Retinal pigment epithelial cell (primary cell): ENCODE results near the gene ZNF136.

Experiments
- DNase-seq: peaks from one replicate; pipeline ENCODE4 v3.0.0-alpha.2; 2010; ENCODE audit warnings: low read depth
- H3K4me3 ChIP-seq: 2 replicates; pipeline ENCODE4 v1.5.1; 2011; ENCODE audit warnings: mild to moderate bottlenecking, low read length, control low read depth, moderate library complexity
- TF ChIP-seq, protein P1 (sequence below): conservative IDR thresholded peaks from 2 replicates; pipeline ENCODE4 v1.5.1; 2011; ENCODE audit warnings: low read depth, low read length, control low read depth, inconsistent platforms

Gene ZNF136

DNA sequence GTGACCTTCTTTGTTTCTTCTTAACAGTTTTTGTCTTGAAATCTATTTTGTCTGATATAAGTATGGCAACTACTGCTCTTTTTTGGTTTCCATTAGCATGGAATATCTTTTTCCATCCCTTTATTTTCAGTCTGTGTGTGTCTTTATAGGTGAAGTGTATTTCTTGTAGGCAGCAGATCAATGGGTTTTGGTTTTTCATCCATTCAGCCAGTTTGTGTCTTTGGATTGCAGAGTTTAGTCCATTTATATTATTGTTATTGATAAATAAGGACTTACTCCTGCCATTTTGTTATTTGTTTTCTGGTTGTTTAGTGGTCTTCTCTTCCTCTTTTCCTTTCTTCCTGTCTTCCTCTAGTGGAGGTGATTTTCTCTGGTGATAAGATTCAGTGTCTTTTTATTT, 54.4 kb downstream of the ZNF136 start:
- DNase-seq = no peak
- TF ChIP-seq, protein P1, sequence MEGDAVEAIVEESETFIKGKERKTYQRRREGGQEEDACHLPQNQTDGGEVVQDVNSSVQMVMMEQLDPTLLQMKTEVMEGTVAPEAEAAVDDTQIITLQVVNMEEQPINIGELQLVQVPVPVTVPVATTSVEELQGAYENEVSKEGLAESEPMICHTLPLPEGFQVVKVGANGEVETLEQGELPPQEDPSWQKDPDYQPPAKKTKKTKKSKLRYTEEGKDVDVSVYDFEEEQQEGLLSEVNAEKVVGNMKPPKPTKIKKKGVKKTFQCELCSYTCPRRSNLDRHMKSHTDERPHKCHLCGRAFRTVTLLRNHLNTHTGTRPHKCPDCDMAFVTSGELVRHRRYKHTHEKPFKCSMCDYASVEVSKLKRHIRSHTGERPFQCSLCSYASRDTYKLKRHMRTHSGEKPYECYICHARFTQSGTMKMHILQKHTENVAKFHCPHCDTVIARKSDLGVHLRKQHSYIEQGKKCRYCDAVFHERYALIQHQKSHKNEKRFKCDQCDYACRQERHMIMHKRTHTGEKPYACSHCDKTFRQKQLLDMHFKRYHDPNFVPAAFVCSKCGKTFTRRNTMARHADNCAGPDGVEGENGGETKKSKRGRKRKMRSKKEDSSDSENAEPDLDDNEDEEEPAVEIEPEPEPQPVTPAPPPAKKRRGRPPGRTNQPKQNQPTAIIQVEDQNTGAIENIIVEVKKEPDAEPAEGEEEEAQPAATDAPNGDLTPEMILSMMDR = no peak
- H3K4me3 ChIP-seq = no peak overlapping the region

DNA sequence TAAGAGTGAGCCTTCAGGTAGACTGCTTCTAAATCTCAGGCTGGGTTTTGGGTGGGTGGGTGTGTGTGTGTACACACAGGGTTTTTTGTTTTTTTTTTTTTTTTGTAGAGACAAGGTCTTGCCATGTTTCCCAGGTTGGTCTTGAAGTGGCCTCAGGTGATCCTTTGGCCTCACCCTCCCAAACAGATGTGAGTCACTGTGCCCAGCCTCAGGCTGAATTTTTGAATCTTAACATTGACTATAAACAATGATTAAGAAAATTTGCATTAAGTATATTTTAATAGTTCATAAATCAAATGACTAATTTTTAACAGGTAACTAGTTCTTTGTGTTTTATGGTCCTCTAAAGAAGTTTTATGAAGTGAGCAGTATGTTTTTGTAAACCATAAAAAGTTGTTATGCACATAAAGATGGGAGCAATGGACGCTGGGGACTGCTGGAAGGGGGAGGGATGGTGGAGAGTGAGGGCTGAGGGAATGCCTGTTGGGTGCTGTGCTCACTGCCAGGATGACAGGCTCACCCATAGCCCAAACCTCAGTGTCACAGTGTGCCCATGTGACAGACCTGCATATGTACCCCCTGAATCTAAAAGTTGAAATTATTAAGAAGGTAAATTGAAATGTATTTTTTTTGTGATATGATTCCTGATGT, 60.2 kb downstream of the ZNF136 start:
- H3K4me3 ChIP-seq = no peak overlapping the region
- DNase-seq = no peak
- TF ChIP-seq, protein P1 = no peak

GRCh38 chr19:12224676-12225075, 61.8 kb downstream of the ZNF136 start:
- H3K4me3 ChIP-seq = no peak overlapping the region
- TF ChIP-seq, protein P1 = no peak
- DNase-seq = no peak

GRCh38 chr19:12229990-12230389, 67.1 kb downstream of the ZNF136 start:
- DNase-seq = no peak
- TF ChIP-seq, protein P1 = no peak
- H3K4me3 ChIP-seq = no peak overlapping the region

GRCh38 chr19:12230751-12231733, 68.1 kb downstream of the ZNF136 start:
- TF ChIP-seq, protein P1 = no peak
- no peak overlapping the region for H3K4me3 ChIP-seq
- DNase-seq = no peak

GRCh38 chr19:12232961-12233360, 70.1 kb downstream of the ZNF136 start:
- DNase-seq = no peak
- no peak overlapping the region for H3K4me3 ChIP-seq
- TF ChIP-seq, protein P1 = no peak
